ENCODE measurements around the gene MAGI3.

Gene MAGI3

GRCh38 chr1:113389953-113390834 lies at the start of gene MAGI3:
TSS of gene MAGI3 (plus strand) at chr1:113390515. CDS start at chr1:113391034, 519 bp downstream.
- Histone ChIP-seq H3K9ac (ENCODE audit: low read depth, low read length) (peak within 1 kb of the TSS; percentile 75; the same call in 1 of the 2 replicates), H3K4me3 (ENCODE audit: low read length) (peak within 1 kb of the TSS; percentile 88), H3K27me3 (ENCODE audit: insufficient read depth, low read length) (peaks cover 17% of the 10 kb centered on the region), H3K4me1 (ENCODE audit: insufficient read depth, low read length) (peaks cover 9% of the 10 kb centered on the region), H3K9me3 (ENCODE audit: insufficient read depth, low read depth, low read length) (no peaks in the 10 kb centered on the region), H3K27ac (ENCODE audit: low read length) (no peak within 1 kb of the TSS), H3K36me3 (ENCODE audit: insufficient read depth, low read depth, low read length) (no peaks in the 10 kb centered on the region)

GRCh38 chr1:113353580-113353979 lies 36.7 kb upstream of the MAGI3 start:
- H3K4me1 ChIP-seq (ENCODE audit: insufficient read depth, low read length), result no peaks in the 10 kb centered on the region
- no peak overlapping the region for H3K4me3 ChIP-seq (ENCODE audit: low read length)
- no peaks in the 10 kb centered on the region for H3K27me3 ChIP-seq (ENCODE audit: insufficient read depth, low read length)
- H3K36me3 ChIP-seq (ENCODE audit: insufficient read depth, low read depth, low read length), result no peaks in the 10 kb centered on the region
- no peak overlapping the region for H3K27ac ChIP-seq (ENCODE audit: low read length)
- no peaks in the 10 kb centered on the region for H3K9me3 ChIP-seq (ENCODE audit: insufficient read depth, low read depth, low read length)
- no peak overlapping the region for H3K9ac ChIP-seq (ENCODE audit: low read depth, low read length)

- Histone ChIP-seq H3K27me3 (ENCODE audit: insufficient read depth, low read length) (no peaks in the 10 kb centered on the region), H3K36me3 (ENCODE audit: insufficient read depth, low read depth, low read length) (no peaks in the 10 kb centered on the region), H3K4me3 (ENCODE audit: low read length) (no peak overlapping the region), H3K9me3 (ENCODE audit: insufficient read depth, low read depth, low read length) (no peaks in the 10 kb centered on the region), H3K4me1 (ENCODE audit: insufficient read depth, low read length) (no peaks in the 10 kb centered on the region), H3K9ac (ENCODE audit: low read depth, low read length) (no peak overlapping the region), H3K27ac (ENCODE audit: low read length) (no peak overlapping the region)
Measured at GRCh38 chr1:113363935-113364334, 26.4 kb upstream of the MAGI3 start.

GRCh38 chr1:113369040-113369439 lies 21.3 kb upstream of the MAGI3 start:
- no peak overlapping the region for H3K9ac ChIP-seq (ENCODE audit: low read depth, low read length)
- H3K9me3 ChIP-seq (ENCODE audit: insufficient read depth, low read depth, low read length), result no peaks in the 10 kb centered on the region
- no peaks in the 10 kb centered on the region for H3K4me1 ChIP-seq (ENCODE audit: insufficient read depth, low read length)
- no peaks in the 10 kb centered on the region for H3K27me3 ChIP-seq (ENCODE audit: insufficient read depth, low read length)
- no peak overlapping the region for H3K27ac ChIP-seq (ENCODE audit: low read length)
- no peaks in the 10 kb centered on the region for H3K36me3 ChIP-seq (ENCODE audit: insufficient read depth, low read depth, low read length)
- H3K4me3 ChIP-seq (ENCODE audit: low read length), result no peak overlapping the region

- Histone ChIP-seq H3K27ac (ENCODE audit: low read length) (no peak overlapping the region), H3K27me3 (ENCODE audit: insufficient read depth, low read length) (no peaks in the 10 kb centered on the region), H3K4me3 (ENCODE audit: low read length) (no peak overlapping the region), H3K4me1 (ENCODE audit: insufficient read depth, low read length) (no peaks in the 10 kb centered on the region), H3K9ac (ENCODE audit: low read depth, low read length) (no peak overlapping the region), H3K9me3 (ENCODE audit: insufficient read depth, low read depth, low read length) (no peaks in the 10 kb centered on the region), H3K36me3 (ENCODE audit: insufficient read depth, low read depth, low read length) (no peaks in the 10 kb centered on the region)
Measured at GRCh38 chr1:113369699-113370098, 20.6 kb upstream of the MAGI3 start.

- H3K4me3 ChIP-seq (ENCODE audit: low read length), result no peak overlapping the region
- no peaks in the 10 kb centered on the region for H3K4me1 ChIP-seq (ENCODE audit: insufficient read depth, low read length)
- H3K36me3 ChIP-seq (ENCODE audit: insufficient read depth, low read depth, low read length), result no peaks in the 10 kb centered on the region
- H3K27ac ChIP-seq (ENCODE audit: low read length), result no peak overlapping the region
- H3K9ac ChIP-seq (ENCODE audit: low read depth, low read length), result no peak overlapping the region
- no peaks in the 10 kb centered on the region for H3K27me3 ChIP-seq (ENCODE audit: insufficient read depth, low read length)
- no peaks in the 10 kb centered on the region for H3K9me3 ChIP-seq (ENCODE audit: insufficient read depth, low read depth, low read length)
Measured at GRCh38 chr1:113370868-113371267, 19.4 kb upstream of the MAGI3 start.

GRCh38 chr1:113372546-113372945 lies 17.8 kb upstream of the MAGI3 start:
- Histone ChIP-seq H3K36me3 (ENCODE audit: insufficient read depth, low read depth, low read length) (no peaks in the 10 kb centered on the region), H3K27ac (ENCODE audit: low read length) (no peak overlapping the region), H3K4me3 (ENCODE audit: low read length) (no peak overlapping the region), H3K4me1 (ENCODE audit: insufficient read depth, low read length) (no peaks in the 10 kb centered on the region), H3K27me3 (ENCODE audit: insufficient read depth, low read length) (no peaks in the 10 kb centered on the region), H3K9ac (ENCODE audit: low read depth, low read length) (no peak overlapping the region), H3K9me3 (ENCODE audit: insufficient read depth, low read depth, low read length) (no peaks in the 10 kb centered on the region)

- H3K36me3 ChIP-seq (ENCODE audit: insufficient read depth, low read depth, low read length), result no peaks in the 10 kb centered on the region
- H3K27ac ChIP-seq (ENCODE audit: low read length), result no peak overlapping the region
- H3K9me3 ChIP-seq (ENCODE audit: insufficient read depth, low read depth, low read length), result no peaks in the 10 kb centered on the region
- no peaks in the 10 kb centered on the region for H3K27me3 ChIP-seq (ENCODE audit: insufficient read depth, low read length)
- no peaks in the 10 kb centered on the region for H3K4me1 ChIP-seq (ENCODE audit: insufficient read depth, low read length)
- H3K4me3 ChIP-seq (ENCODE audit: low read length), result no peak overlapping the region
- no peak overlapping the region for H3K9ac ChIP-seq (ENCODE audit: low read depth, low read length)
Measured at GRCh38 chr1:113373644-113374043, 16.7 kb upstream of the MAGI3 start.

- Histone ChIP-seq H3K27me3 (ENCODE audit: insufficient read depth, low read length) (no peaks in the 10 kb centered on the region), H3K9me3 (ENCODE audit: insufficient read depth, low read depth, low read length) (no peaks in the 10 kb centered on the region)
Measured at GRCh38 chr1:113375878-113376277, 14.4 kb upstream of the MAGI3 start.

GRCh38 chr1:113380075-113380474 lies 10.2 kb upstream of the MAGI3 start:
- no peak overlapping the region for H3K9ac ChIP-seq (ENCODE audit: low read depth, low read length)
- no peaks in the 10 kb centered on the region for H3K27me3 ChIP-seq (ENCODE audit: insufficient read depth, low read length)
- no peak overlapping the region for H3K27ac ChIP-seq (ENCODE audit: low read length)
- H3K4me3 ChIP-seq (ENCODE audit: low read length), result no peak overlapping the region
- no peaks in the 10 kb centered on the region for H3K36me3 ChIP-seq (ENCODE audit: insufficient read depth, low read depth, low read length)
- H3K4me1 ChIP-seq (ENCODE audit: insufficient read depth, low read length), result no peaks in the 10 kb centered on the region
- no peaks in the 10 kb centered on the region for H3K9me3 ChIP-seq (ENCODE audit: insufficient read depth, low read depth, low read length)

More at GRCh38 chr1:113375878-113376277, 14.4 kb upstream of the MAGI3 start:
- Histone ChIP-seq H3K4me1 (ENCODE audit: insufficient read depth, low read length) (no peaks in the 10 kb centered on the region), H3K9ac (ENCODE audit: low read depth, low read length) (no peak overlapping the region), H3K4me3 (ENCODE audit: low read length) (no peak overlapping the region), H3K27ac (ENCODE audit: low read length) (no peak overlapping the region), H3K36me3 (ENCODE audit: insufficient read depth, low read depth, low read length) (no peaks in the 10 kb centered on the region)

- Histone ChIP-seq H3K4me1 (ENCODE audit: insufficient read depth, low read length) (peaks cover 9% of the 10 kb centered on the region), H3K27ac (ENCODE audit: low read length) (no peak overlapping the region), H3K9me3 (ENCODE audit: insufficient read depth, low read depth, low read length) (no peaks in the 10 kb centered on the region), H3K9ac (ENCODE audit: low read depth, low read length) (no peak overlapping the region), H3K36me3 (ENCODE audit: insufficient read depth, low read depth, low read length) (no peaks in the 10 kb centered on the region), H3K27me3 (ENCODE audit: insufficient read depth, low read length) (peaks cover 17% of the 10 kb centered on the region), H3K4me3 (ENCODE audit: low read length) (peak overlapping the region; percentile 87; the same call in 1 of the 2 replicates)
Measured at GRCh38 chr1:113388017-113388620, 2.2 kb upstream of the MAGI3 start.
